Hindlimb muscle (tissue), 1 donor: ENCODE data around the gene POLR2L. TPM values are rescaled to one million over a fixed set of nuclear protein-coding genes. Genes with fewer than 3 reads are reported as not detected.

Experiments used
- DNase-seq: peaks from one replicate; pipeline ENCODE4 v3.0.0-alpha.2; 2013
- polyA plus RNA-seq: library from polyadenylated mRNA; unstranded; fragments of 120-200 nt; gene quantifications from one replicate; pipeline ENCODE4 v1.2.1, GENCODE V29; 2013; ENCODE audit not compliant: insufficient read length

The POLR2L gene
- polyA plus RNA-seq, 1 donor = 118 TPM

DNA sequence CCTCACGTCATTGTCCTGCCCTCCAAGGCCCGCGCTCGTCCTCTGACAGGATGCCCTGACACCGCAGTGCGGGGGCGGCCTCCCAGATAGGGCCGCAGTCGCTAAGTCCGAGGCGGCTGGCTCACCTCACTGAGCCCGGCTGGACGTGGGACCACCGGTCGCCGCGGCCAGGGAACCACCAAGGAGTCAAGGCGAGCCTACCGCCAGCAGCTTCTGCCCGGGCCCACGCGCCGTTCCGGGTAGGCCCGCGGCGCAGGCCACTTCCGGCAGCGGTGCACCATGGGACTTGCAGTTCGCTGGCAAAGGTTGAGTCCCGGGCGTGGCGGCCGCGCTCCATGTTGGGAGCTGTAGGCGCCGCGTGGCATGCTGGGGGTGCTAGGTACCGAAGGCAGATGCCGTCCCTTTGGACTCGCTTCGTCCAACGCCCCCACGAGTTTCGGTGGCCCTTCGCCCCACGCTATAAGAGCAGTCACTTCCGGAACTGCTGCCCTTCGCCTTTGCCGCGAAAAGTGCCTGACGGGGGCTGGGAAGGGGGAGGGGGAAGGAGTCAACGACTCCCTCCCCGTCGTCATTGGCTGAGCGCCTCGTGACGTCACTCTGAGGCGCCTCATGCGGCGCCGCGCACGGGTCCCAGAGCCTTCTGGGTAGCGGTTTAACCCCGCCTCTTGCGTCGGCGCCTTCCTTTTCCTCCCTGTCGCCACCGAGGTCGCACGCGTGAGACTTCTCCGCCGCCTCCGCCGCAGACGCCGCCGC, 32.9 kb downstream of the POLR2L start, which contains the start of gene RPLP2:
RPLP2 (plus strand) TSS at position 681 of the 753 bp plus-strand sequence. CDS start 268 bp downstream, outside the sequence.
- peak; percentile 99 for DNase-seq

- no peak for DNase-seq
These were observed 33.7 kb downstream of the POLR2L start for GRCh38 chr11:808427-809286.

- DNase-seq = no peak
These were observed 37.7 kb downstream of the POLR2L start for GRCh38 chr11:804599-804964.

DNA sequence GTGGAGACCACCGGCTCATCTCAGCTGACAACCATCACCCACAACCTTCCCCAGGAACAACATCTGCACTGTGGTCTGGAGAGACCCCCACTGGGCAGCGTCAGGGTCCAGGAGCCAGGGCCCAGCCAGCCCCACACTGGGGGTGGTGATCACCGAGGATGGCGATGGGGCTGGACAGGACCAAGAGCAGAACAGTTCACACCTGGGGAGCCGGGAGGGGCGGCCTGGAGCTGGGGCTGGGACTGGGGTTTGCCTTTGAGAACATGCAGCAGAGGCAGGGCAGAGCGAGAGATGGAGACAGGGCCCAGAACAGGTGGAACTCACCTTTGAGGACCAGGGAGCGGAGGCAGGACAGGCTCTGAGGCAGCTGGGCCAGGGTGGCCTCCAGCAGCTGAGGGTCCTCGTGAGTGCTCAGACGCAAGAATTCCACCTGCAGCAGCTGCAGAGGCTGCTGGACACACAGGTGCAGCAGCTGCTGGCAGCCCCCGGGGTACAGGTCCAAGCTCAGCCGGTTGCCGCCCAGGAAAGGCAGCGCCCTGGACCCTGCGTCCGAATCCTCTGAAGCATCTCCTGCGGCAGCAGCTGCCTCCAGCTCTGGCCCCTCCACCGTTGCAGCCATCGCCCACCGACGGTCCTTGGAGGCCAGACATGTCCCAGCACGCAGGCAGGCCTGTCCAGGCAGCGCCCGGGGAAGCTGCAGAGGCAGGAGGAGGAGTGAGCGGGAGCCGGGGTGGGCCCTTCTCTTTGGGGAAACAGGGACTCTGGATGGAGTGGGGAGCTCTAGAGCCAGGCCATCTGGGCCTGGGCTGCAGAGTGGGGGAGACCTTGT, 38.3 kb downstream of the POLR2L start:
- no peak for DNase-seq

DNA sequence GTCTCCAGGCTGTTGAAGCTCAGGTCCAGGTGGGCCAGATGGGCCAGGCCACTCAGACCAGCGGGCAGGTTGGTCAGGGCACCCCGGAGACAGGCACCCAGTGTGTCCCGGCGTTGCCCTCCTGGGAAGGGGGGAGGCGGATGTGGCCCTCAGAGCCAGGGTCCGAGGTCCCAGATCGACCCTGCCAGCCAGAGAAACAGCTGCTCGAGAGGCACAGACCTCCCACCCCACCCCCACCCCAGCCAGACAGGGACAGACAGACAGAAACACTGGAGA, 38.9 kb downstream of the POLR2L start:
- DNase-seq = no peak

DNA sequence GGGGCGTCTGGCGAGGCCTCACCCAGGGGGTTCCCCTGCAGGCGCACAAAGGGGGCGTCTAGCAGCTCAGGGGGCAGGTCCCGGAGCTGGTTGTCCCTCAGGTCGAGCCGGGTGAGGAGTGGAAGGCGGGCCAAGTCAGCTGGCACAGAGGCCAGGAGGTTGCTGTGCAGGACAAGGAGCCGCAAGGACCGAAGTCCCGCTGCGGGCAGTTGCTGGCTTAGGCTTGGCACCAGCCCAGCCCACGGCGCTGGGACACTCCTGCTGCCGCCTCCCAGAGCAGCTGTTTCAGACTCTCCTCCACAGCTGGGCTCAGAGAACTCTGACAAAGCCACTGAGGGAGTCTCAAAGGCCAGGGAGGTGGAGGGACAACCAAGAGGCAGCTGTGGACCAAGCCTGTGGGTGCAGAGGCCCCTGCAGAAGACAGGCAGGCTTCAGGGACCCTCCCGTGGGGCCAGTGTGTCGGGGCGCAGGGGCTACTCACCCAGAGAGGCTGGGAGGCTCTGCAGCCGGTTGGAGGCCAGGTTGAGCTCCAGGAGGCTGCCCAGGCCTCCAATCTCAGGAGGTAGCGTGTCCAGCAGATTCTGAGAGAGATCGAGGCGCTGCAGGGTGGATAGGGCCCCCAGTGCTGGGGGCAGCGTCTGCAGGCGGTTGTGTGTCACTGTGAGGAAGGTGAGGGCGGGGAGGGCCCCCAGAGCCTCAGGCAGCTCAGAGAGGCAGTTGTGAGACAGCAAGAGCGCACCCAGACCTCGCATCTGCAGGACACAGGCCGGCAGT, 39.4 kb downstream of the POLR2L start:
- no peak for DNase-seq

- no peak for DNase-seq
These were observed 40.2 kb downstream of the POLR2L start for GRCh38 chr11:802018-802617.

- no peak for DNase-seq
These were observed 41.1 kb downstream of the POLR2L start for GRCh38 chr11:801097-801780.

- no peak for DNase-seq
These were observed 41.9 kb downstream of the POLR2L start for GRCh38 chr11:800473-800872.

DNA sequence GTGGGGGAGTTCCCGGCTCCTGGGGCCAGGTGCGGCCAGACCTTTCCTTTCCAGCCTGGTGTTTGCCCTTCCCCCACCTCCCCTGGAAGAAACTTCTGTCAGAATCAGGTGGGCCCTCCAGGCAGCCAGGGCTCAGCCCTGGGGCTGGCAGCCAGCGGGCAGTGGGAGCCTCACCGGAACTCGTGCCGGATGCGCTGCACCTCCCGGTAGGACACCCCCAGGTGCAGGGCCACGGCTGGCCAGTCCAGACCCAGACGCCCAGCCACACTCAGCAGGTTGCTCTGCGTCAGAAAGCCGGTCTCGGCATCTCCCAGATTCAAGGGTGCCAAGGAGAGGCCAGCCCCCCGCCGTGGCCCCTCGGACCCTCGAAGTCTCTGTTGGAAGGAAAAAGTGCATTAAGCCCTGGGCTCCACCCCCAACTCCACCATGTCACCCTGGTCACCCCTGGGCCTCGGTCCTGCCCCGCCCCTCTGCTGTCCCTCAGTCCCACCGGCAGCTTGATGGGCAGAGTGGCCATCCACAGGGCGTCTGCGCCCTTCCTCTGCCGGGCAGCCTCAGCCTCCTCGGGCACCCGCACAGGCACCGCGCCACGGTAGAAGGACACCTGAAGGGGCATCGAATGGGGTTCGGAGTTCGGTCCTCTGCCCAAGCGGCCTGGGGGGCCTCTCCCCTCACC, 42.5 kb downstream of the POLR2L start:
- DNase-seq = no peak

DNA sequence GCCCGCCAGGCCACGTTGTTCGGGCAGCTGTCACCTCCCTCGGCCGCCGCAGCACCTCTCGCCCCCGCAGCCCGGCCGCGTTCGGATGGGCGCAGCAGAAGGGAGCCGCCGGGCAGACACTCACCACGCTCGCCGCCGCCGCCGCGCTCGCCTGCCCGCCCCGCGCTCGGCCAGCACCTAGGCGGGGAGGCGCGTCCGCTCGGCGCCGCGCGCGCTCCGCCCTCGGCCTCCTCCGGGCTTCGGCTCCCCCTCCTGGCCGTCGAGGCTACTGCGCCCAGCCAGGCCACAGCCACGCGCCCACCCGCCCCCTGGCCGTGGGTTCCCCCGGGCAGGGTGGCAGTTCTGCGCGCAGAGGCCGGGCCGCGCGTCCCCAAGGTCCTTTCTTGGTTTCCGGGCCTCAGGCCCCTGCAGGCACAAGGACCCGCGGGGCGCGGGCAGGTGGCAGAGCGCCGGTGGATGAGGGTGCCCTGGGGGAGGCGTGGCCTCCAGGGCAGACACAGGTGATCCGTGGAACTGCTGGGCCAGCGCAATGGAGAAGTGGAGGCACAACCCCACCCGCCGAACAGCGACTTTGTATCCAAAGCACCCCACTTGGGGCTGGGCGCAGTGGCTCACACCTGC, 44.1 kb downstream of the POLR2L start, which contains the start of gene SLC25A22:
SLC25A22 (minus strand) TSS at position 189 of the 621 bp plus-strand sequence. CDS start 3,275 bp downstream, outside the sequence.
- peak; percentile 88 for DNase-seq

DNA sequence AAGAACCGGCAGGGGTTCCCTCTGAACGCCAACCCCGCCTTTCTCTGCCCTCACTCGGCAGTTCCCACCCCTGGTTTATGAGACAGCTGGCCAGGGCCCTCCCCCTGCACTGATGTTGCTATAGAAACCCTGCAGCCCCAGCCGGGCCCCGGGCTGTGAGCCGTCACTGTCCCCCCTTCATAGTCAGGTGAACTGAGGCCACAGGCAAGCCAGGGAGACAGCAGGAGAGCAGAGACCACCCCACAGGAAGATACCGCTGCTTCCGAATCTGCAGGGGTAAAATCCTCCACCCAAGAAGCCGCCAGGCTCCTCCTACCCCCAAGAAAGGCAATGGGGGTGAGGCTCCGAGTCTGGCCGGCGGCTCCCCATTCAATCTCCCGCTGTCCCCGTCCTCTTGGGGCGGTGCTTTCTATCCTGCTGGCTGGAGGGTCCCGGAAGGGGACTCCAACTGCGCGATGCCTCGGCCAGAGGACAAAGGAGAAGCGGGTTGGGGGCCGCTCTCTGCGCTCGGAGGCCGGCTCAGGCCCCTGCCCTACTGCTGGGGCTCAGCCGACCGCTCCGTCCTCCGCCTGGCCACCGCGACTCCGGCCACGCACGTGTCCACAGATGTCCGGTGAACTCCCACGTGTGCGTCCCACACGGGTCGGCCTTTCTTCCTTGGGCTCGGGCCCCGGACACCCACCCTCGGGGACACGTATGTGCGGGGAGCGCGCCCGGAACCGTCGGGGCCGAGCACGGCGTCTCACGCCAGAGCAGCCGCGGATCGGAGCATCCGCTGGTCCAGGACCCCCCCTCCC, 44.8 kb downstream of the POLR2L start:
- DNase-seq = peak; percentile 84

DNA sequence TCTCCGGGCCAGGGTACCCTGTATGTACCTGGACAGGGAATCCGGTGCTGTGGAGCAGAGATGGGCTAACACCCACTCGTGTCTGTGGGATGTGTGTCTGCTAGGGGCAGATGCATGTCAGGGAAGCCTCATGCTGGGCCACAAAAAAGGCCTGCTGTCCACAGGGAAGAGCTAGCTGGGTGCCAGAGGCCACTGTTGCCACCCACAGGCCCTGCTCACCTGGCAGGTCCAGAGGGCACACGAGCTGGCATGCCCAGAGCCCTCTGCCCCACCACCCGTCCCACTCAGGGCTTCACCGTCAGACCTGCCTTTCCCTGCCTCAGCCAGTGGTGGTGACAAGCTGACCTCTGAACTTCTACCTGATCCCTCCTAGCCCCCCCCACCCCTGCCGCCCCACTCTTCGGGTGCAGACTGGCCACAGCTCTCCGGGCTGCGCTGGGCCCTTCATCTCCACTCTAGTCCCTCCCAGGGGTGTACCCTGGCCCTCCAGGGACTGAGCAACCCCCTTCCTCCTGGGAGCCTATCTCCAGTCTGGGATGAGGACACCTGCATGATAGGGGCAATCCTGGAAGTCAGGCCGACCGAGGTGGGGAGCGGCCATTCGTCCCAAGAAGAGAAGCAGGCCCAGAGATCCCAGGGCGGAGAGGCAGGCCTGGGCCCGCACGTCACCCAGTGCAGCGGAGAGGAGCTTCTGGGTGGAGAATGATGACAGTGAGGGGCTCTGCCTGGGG, 45.6 kb downstream of the POLR2L start:
- no peak for DNase-seq

GRCh38 chr11:795634-796564, 46.4 kb downstream of the POLR2L start:
- peak; percentile 78 for DNase-seq

DNA sequence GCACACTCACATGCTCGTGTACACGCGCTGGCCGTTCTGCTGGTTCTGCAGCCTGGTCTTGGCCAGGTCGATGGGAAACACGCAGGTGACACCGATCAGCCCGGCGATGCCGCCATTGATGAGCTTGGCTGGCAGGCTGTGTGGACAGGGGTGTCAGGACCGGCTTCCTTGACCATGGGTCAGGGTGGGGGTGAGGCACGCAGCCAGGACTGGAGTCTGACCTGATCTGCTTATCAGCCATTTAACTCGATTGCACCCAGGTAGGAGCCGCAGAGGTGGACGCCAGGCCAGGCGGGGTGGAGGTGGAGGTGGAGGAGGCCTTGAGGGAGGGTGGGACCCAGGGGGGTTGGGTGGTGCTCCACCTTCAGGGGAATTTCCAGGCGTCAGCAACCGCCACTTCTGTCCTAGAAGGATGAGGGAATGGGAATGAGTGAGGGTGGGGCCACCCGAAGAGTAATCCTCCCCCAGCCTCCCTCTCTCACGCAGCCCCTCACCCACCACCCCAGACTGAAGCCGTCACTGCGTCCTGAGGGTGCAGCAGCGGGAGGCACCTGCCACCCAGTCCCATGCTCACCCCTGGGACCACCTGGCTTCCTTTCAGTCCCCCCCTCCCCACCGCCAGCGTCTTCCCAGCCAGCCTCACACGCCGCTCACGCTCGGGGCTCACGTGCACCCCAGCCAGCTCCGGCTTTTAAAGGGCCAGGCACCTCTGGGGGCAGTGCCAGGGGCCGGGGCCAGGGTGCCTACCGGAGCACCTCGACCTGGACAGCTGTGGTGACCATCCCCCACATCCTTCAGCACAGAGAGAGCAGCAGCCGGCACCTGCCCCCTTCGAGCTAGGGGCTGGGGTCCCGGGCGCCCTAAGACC, 47.3 kb downstream of the POLR2L start:
- no peak for DNase-seq
